Activated gamma-delta T cell treated with anti-CD3 and anti-CD28 coated beads, Interleukin-2, amount 50 U/mL, for 16 hours (primary cell): ENCODE results near the gene EIF3I.
A peak's percentile ranks its signal among the peaks of the same experiment; 100 is the strongest.
"Not testable (repeated sequence)": the region's sequence is repeated elsewhere in the genome, so short reads cannot be mapped to it uniquely, and the experiment has no call there.

Experiments
- DNase-seq: peaks from one replicate; pipeline ENCODE4 v3.0.0-alpha.2; 2020; ENCODE audit warnings: low read depth

EIF3I gene

GRCh38 chr1:32232558-32233304 lies 10.5 kb downstream of the EIF3I start:
- DNase-seq: no peak

- no peak for DNase-seq
Observed at GRCh38 chr1:32234792-32235191, 12.6 kb downstream of the EIF3I start.

GRCh38 chr1:32239337-32239736 lies 17.1 kb downstream of the EIF3I start:
- no peak for DNase-seq

- DNase-seq: no peak
Observed at GRCh38 chr1:32239790-32240139, 17.6 kb downstream of the EIF3I start.

GRCh38 chr1:32240140-32240951 lies 18.1 kb downstream of the EIF3I start:
- DNase-seq: peak; percentile 45

- no peak for DNase-seq
Observed at GRCh38 chr1:32241001-32241763, 19.0 kb downstream of the EIF3I start.

- DNase-seq: no peak
Observed at GRCh38 chr1:32242341-32242851, 20.2 kb downstream of the EIF3I start.

GRCh38 chr1:32246888-32247273 lies 24.7 kb downstream of the EIF3I start, which contains the start of gene FAM167B:
FAM167B (plus strand) TSS chr1:32247222; CDS start chr1:32247422, 200 bp downstream.
- no peak for DNase-seq

- no peak for DNase-seq
Observed at GRCh38 chr1:32247452-32247851, 25.2 kb downstream of the EIF3I start.

- DNase-seq: peak; percentile 64
Observed at GRCh38 chr1:32247983-32248889, 26.0 kb downstream of the EIF3I start.

GRCh38 chr1:32249831-32250525 lies 27.8 kb downstream of the EIF3I start:
- peak; percentile 75 for DNase-seq

- DNase-seq: peak; percentile 55
Observed at GRCh38 chr1:32250893-32251716, 28.9 kb downstream of the EIF3I start, which contains the start of gene LCK. LCK (plus strand) TSS chr1:32251265; CDS start chr1:32274330, 23,065 bp downstream.

- no peak for DNase-seq
Observed at GRCh38 chr1:32255072-32256071, 33.2 kb downstream of the EIF3I start.

GRCh38 chr1:32256473-32257226 lies 34.4 kb downstream of the EIF3I start:
- no peak for DNase-seq

- no peak for DNase-seq
Observed at GRCh38 chr1:32257227-32257508, 35.0 kb downstream of the EIF3I start.

GRCh38 chr1:32263236-32263593 lies 41.0 kb downstream of the EIF3I start:
- DNase-seq: not testable (repeated sequence)

GRCh38 chr1:32263744-32264143 lies 41.5 kb downstream of the EIF3I start:
- DNase-seq: no peak

GRCh38 chr1:32265846-32266245 lies 43.6 kb downstream of the EIF3I start:
- no peak for DNase-seq
